H1 (cell line): Measurements from ENCODE around the gene GTPBP1. TPM values are rescaled to one million over a fixed set of nuclear protein-coding genes. Genes with fewer than 3 reads are reported as not detected.

Experiments used
- CTCF ChIA-PET: fragments of 300-600 bp; sonication (Branson Sonifier 250); formaldehyde crosslinking; loops from one replicate; lab custom pipeline; 2021; ENCODE audit not compliant: partially characterized antibody; lab: Charles Lee
- POLR2A ChIA-PET: fragments of 300-600 bp; sonication (Branson Sonifier 250); formaldehyde crosslinking; loops from one replicate; lab custom pipeline; 2021; ENCODE audit warnings: inconsistent platforms; ENCODE audit not compliant: partially characterized antibody; lab: Charles Lee
- DNase-seq, 2 experiments: peaks; one replicate each; pipeline versions ENCODE4 v3.0.0 to v3.0.0-alpha.2; 2010 to 2022; ENCODE audit warnings: low spot score in 2 of 2, low read depth in 1 of 2, mixed read lengths in 1 of 2
- FAIRE-seq: peaks from 2 replicates; lab custom pipeline; 2011; peaks lifted over from hg19 to GRCh38; lab: Jason Lieb, UNC
- H2AFZ ChIP-seq: 2 replicates; pipeline ENCODE4 v1.8.1; 2012; ENCODE audit warnings: low read length, inconsistent platforms
- H2AK5ac ChIP-seq: 2 replicates; pipeline ENCODE4 v1.6.1; 2013; ENCODE audit warnings: low read depth, low read length
- H2BK120ac ChIP-seq: replicated peaks from 2 replicates; pipeline ENCODE3; 2013; ENCODE audit warnings: low read depth, low read length, inconsistent platforms
- H2BK12ac ChIP-seq: 2 replicates; pipeline ENCODE4 v1.6.1; 2013; ENCODE audit warnings: low read depth, low read length
- H2BK15ac ChIP-seq: 2 replicates; pipeline ENCODE4 v1.6.1; 2013; ENCODE audit warnings: low read length
- H2BK20ac ChIP-seq: 2 replicates; pipeline ENCODE4 v1.6.1; 2013; ENCODE audit warnings: low read length
- H2BK5ac ChIP-seq: 2 replicates; pipeline ENCODE4 v1.6.1; 2013; ENCODE audit warnings: low read depth, low read length
- H3K14ac ChIP-seq: 2 replicates; pipeline ENCODE4 v1.6.1; 2013; ENCODE audit warnings: inconsistent platforms; ENCODE audit not compliant: insufficient read length
- H3K18ac ChIP-seq: 2 replicates; pipeline ENCODE4 v1.6.1; 2013; ENCODE audit warnings: low read length; ENCODE audit errors: extremely low read depth
- H3K23ac ChIP-seq: 2 replicates; pipeline ENCODE4 v1.6.1; 2013; ENCODE audit warnings: inconsistent platforms; ENCODE audit not compliant: insufficient read length
- H3K23me2 ChIP-seq: 2 replicates; pipeline ENCODE4 v1.6.1; 2013; ENCODE audit warnings: low read depth, low read length
- H3K27ac ChIP-seq: 2 replicates; pipeline ENCODE4 v1.6.1; 2011; ENCODE audit warnings: low read depth, low read length, inconsistent platforms
- H3K27me3 ChIP-seq, 4 experiments: replicated peaks in 1 of 4; 1 replicate in 1 of 4; 2 replicates in 3 of 4; pipeline versions ENCODE4 v1.6.1 to v1.8.1; 2011 to 2013; ENCODE audit warnings: low read length in 3 of 4, mild to moderate bottlenecking in 3 of 4, inconsistent platforms in 2 of 4, mixed read lengths in 2 of 4, moderate library complexity in 1 of 4; ENCODE audit not compliant: control insufficient read depth in 3 of 4, insufficient read depth in 3 of 4; ENCODE audit errors: extremely low read depth in 1 of 4
- H3K36me3 ChIP-seq, 4 experiments: 2 replicates each; pipeline versions ENCODE4 v1.6.1 to v1.8.1; 2011 to 2013; ENCODE audit warnings: mild to moderate bottlenecking in 4 of 4, low read length in 3 of 4, moderate library complexity in 2 of 4, control low read depth in 1 of 4, inconsistent platforms in 1 of 4; ENCODE audit not compliant: insufficient read depth in 4 of 4, control insufficient read depth in 2 of 4
- H3K4ac ChIP-seq: replicated peaks from 2 replicates; pipeline ENCODE3; 2013; ENCODE audit warnings: low read length, low read depth, mixed read lengths, inconsistent platforms; ENCODE audit not compliant: insufficient read length
- H3K4me1 ChIP-seq, 4 experiments: replicated peaks in 1 of 4; 1 replicate in 1 of 4; 2 replicates in 3 of 4; pipeline versions ENCODE4 v1.6.1 to v1.8.1; 2011 to 2013; ENCODE audit warnings: low read length in 3 of 4, inconsistent platforms in 2 of 4, mixed read lengths in 1 of 4; ENCODE audit not compliant: insufficient read depth in 4 of 4, control insufficient read depth in 3 of 4
- H3K4me2 ChIP-seq, 2 experiments: 2 replicates each; pipeline versions ENCODE4 v1.6.1 to v1.8.1; 2011 to 2013; ENCODE audit warnings: low read depth in 2 of 2, low read length in 2 of 2, control low read depth in 1 of 2, inconsistent platforms in 1 of 2, mild to moderate bottlenecking in 1 of 2; ENCODE audit not compliant: insufficient read depth in 1 of 2
- H3K4me3 ChIP-seq, 4 experiments: fragments of 200-600, 300-600 bp in 1 of 4; sonication (generic), shearing (Covaris generic), sonication (Bioruptor Twin) in 1 of 4; 2 replicates each; pipeline versions ENCODE4 v1.5.1 to v1.8.1; 2011 to 2016; ENCODE audit warnings: low read length in 4 of 4, low read depth in 3 of 4, control low read depth in 2 of 4, inconsistent platforms in 2 of 4, mild to moderate bottlenecking in 2 of 4, mixed read lengths in 1 of 4, moderate library complexity in 1 of 4; ENCODE audit not compliant: insufficient read depth in 2 of 4; ENCODE audit errors: extremely low read depth in 1 of 4
- H3K56ac ChIP-seq: replicated peaks from 2 replicates; pipeline ENCODE3; 2013; ENCODE audit warnings: low read depth, mild to moderate bottlenecking, mixed read lengths, low read length, inconsistent platforms; ENCODE audit not compliant: insufficient read length
- H3K79me1 ChIP-seq: 2 replicates; pipeline ENCODE4 v1.6.1; 2013; ENCODE audit warnings: low read depth, low read length, control low read depth
- H3K79me2 ChIP-seq, 2 experiments: 2 replicates each; pipeline versions ENCODE4 v1.6.1 to v1.8.1; 2012 to 2013; ENCODE audit warnings: low read length in 2 of 2, mild to moderate bottlenecking in 2 of 2, inconsistent platforms in 1 of 2; ENCODE audit not compliant: insufficient read depth in 2 of 2, control insufficient read depth in 1 of 2
- H3K9ac ChIP-seq, 4 experiments: replicated peaks in 1 of 4; 1 replicate in 1 of 4; 2 replicates in 3 of 4; pipeline versions ENCODE4 v1.6.1 to v1.8.1; 2011 to 2013; ENCODE audit warnings: low read depth in 3 of 4, low read length in 3 of 4, control low read depth in 2 of 4, mild to moderate bottlenecking in 2 of 4, moderate library complexity in 2 of 4, inconsistent platforms in 1 of 4; ENCODE audit errors: extremely low read depth in 1 of 4
- H3K9me3 ChIP-seq, 2 experiments: 2 replicates each; pipeline versions ENCODE4 v1.6.1 to v1.8.1; 2012 to 2013; ENCODE audit warnings: mild to moderate bottlenecking in 2 of 2, moderate library complexity in 2 of 2, control low read depth in 1 of 2, inconsistent platforms in 1 of 2, low read depth in 1 of 2, low read length in 1 of 2, mixed read lengths in 1 of 2; ENCODE audit not compliant: insufficient read depth in 2 of 2
- H4K20me1 ChIP-seq, 2 experiments: replicated peaks in 1 of 2; 2 replicates each; pipeline versions ENCODE3 to v1.8.1; 2011 to 2013; ENCODE audit warnings: inconsistent platforms in 2 of 2, low read length in 2 of 2, mild to moderate bottlenecking in 1 of 2; ENCODE audit not compliant: insufficient read depth in 2 of 2, control insufficient read depth in 1 of 2
- H4K5ac ChIP-seq: 2 replicates; pipeline ENCODE4 v1.6.1; 2013; ENCODE audit warnings: low read length, low read depth, mixed read lengths, inconsistent platforms; ENCODE audit not compliant: insufficient read length
- H4K8ac ChIP-seq: 2 replicates; pipeline ENCODE4 v1.8.0; 2013; ENCODE audit warnings: mild to moderate bottlenecking, moderate library complexity, low read length, inconsistent platforms; ENCODE audit not compliant: insufficient read depth; ENCODE audit errors: extremely low read depth
- H4K91ac ChIP-seq: replicated peaks from 2 replicates; pipeline ENCODE3; 2013; ENCODE audit warnings: low read length, mixed read lengths, inconsistent platforms; ENCODE audit not compliant: insufficient read length
- CEBPB ChIP-seq: IDR thresholded peaks from 2 replicates; pipeline ENCODE4 v1.6.1; 2012; ENCODE audit warnings: low read depth, low read length
- CREB1 ChIP-seq: IDR thresholded peaks from 2 replicates; pipeline ENCODE4 v1.6.1; 2012; ENCODE audit warnings: inconsistent platforms
- EZH2 ChIP-seq: fragments of 200-600 bp; sonication (generic); IDR thresholded peaks from 2 replicates; pipeline ENCODE4 v1.7.1; 2012; ENCODE audit warnings: low read depth, mild to moderate bottlenecking, moderate library complexity, low read length, inconsistent platforms; ENCODE audit not compliant: severe bottlenecking
- GABPA ChIP-seq: IDR thresholded peaks from 2 replicates; pipeline ENCODE4 v1.6.1; 2011; ENCODE audit warnings: mild to moderate bottlenecking, low read length, moderate library complexity, borderline replicate concordance; ENCODE audit not compliant: insufficient read depth
- NRF1 ChIP-seq: IDR thresholded peaks from 2 replicates; pipeline ENCODE4 v1.6.1; 2011; ENCODE audit warnings: mild to moderate bottlenecking, low read depth, low read length, improper control_type of control experiment
- POLR2AphosphoS5 ChIP-seq: IDR thresholded peaks from 2 replicates; pipeline ENCODE4 v1.6.1; 2011; ENCODE audit warnings: low read depth, low read length
- RAD21 ChIP-seq, 2 experiments: IDR thresholded peaks in 1 of 2; conservative IDR thresholded peaks in 1 of 2; 2 replicates each; pipeline ENCODE4 v1.6.1; 2011; ENCODE audit warnings: low read depth in 2 of 2, low read length in 2 of 2, improper control_type of control experiment in 1 of 2, inconsistent platforms in 1 of 2, mild to moderate bottlenecking in 1 of 2, moderate library complexity in 1 of 2
- RXRA ChIP-seq: IDR thresholded peaks from 2 replicates; pipeline ENCODE4 v1.6.1; 2011; ENCODE audit warnings: low read depth, mild to moderate bottlenecking, low read length, moderate library complexity; ENCODE audit not compliant: insufficient read depth
- SAP30 ChIP-seq: fragments of 300-600 bp; sonication (generic); IDR thresholded peaks from 2 replicates; pipeline ENCODE4 v1.7.1; 2012; ENCODE audit warnings: low read length, moderate library complexity, mild to moderate bottlenecking, inconsistent platforms; ENCODE audit not compliant: insufficient read depth, insufficient replicate concordance
- SP2 ChIP-seq: IDR thresholded peaks from 2 replicates; pipeline ENCODE4 v1.6.1; 2012; ENCODE audit warnings: mild to moderate bottlenecking, low read length, inconsistent platforms
- SP4 ChIP-seq: IDR thresholded peaks from 2 replicates; pipeline ENCODE4 v1.6.1; 2012; ENCODE audit warnings: low read length, inconsistent platforms
- WGBS, 2 experiments: shearing (Covaris generic) in 1 of 2; methylation state at CpG; one replicate each; pipeline versions ENCODE4 v1.1.6 to v1.1.7; 2013 to 2015; ENCODE audit warnings: low lambda C conversion rate in 2 of 2, mixed read lengths in 2 of 2, inconsistent platforms in 1 of 2, low coverage in 1 of 2, missing lambda C conversion rate in 1 of 2; ENCODE audit not compliant: insufficient replicate concordance in 2 of 2, insufficient coverage in 1 of 2, insufficient read length in 1 of 2; ENCODE audit errors: extremely low coverage in 1 of 2, missing lambda C conversion rate in 1 of 2; 5-methylcytosine and 5-hydroxymethylcytosine counted together
- polyA plus RNA-seq, 7 experiments: library from polyadenylated mRNA; depleted of rRNA in 3 of 7; stranded (reverse) in 5 of 7; unstranded in 2 of 7; fragments of >200 nt in 5 of 7; fragments of 200-250 nt in 2 of 7; gene quantifications; 1 replicate in 5 of 7; 2 replicates in 1 of 7; 4 replicates in 1 of 7; pipeline versions ENCODE4 v1.2.1 to v1.2.3, GENCODE V29; 2011 to 2013; ENCODE audit warnings: missing spikeins in 2 of 7, mixed read lengths in 2 of 7
- total RNA-seq: library from RNA; stranded (reverse); fragmentation: NEBNext Ultra II Directional; extraction: Animal tissue kit (Norgen Biotek cat#: 25700); gene quantifications from 2 replicates; pipeline ENCODE4 v1.2.1, GENCODE V29; 2021
- TF ChIP-seq, protein P1 (sequence below): IDR thresholded peaks from 2 replicates; pipeline ENCODE4 v1.6.1; 2012; ENCODE audit warnings: inconsistent platforms
- TF ChIP-seq, protein P2 (sequence below): IDR thresholded peaks from 2 replicates; pipeline ENCODE4 v1.6.1; 2012; ENCODE audit warnings: inconsistent platforms

Gene GTPBP1
- total and polyA plus RNA-seq, 2 of the 8 experiments (the other 6 are each of a cell fraction or from before 2014, with no cell fraction given) = 53.1 to 91.8 TPM

DNA sequence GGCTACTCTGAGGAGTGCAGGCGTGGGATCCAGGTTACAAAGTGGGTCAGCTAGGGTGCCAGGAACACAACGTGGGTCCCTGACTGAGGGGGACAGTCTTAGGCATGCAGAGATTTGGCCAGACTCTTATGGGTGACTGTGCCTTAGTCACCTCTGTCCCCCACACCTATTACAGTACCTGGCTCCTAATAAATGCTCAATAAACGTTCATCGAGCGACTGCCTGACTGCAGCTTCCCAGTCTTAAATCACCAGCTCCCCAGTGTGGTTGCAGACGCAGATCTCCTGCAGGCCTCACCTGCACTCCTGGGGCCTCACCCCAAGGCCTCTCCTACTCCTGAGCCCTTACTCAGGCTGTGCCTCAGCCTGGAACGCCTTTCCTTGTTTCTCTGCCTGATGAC lies 53.3 kb downstream of the GTPBP1 start:
- Histone ChIP-seq H3K4me1 (peaks cover 4 to 12% (median 5%) of the 10 kb centered on the region in 4 experiments), H2BK15ac (no peak overlapping the region), H3K79me1 (no peaks in the 10 kb centered on the region), H3K9me3 (no peaks in the 10 kb centered on the region), H3K27me3 (peaks cover 0 to 6% (median 4%) of the 10 kb centered on the region in 4 experiments; a peak in 5 of 7 replicates), H3K4me2 (no peak overlapping the region), H3K23ac (no peak overlapping the region), H2AFZ (no peak overlapping the region), H3K4me3 (no peak overlapping the region), H4K8ac (no peak overlapping the region), H2BK20ac (no peak overlapping the region), H2BK12ac (no peak overlapping the region), H2AK5ac (no peak overlapping the region), H2BK5ac (no peak overlapping the region), H4K20me1 (peaks cover 0 to 6% of the 10 kb centered on the region in 2 experiments), H3K18ac (no peak overlapping the region), H3K79me2 (no peaks in the 10 kb centered on the region), H4K91ac (no peak overlapping the region), H3K23me2 (peaks cover 22% of the 10 kb centered on the region; the same call in 1 of the 2 replicates), H3K9ac (no peak overlapping the region), H4K5ac (no peak overlapping the region), H3K36me3 (no peaks in the 10 kb centered on the region), H3K56ac (no peak overlapping the region), H2BK120ac (no peak overlapping the region), H3K14ac (no peak overlapping the region), H3K4ac (no peak overlapping the region), H3K27ac (no peak overlapping the region)
- no peak for DNase-seq
- ChIA-PET CTCF (interaction anchor here (0.8 to 13.8 kb wide), 4 partner anchors 9 to 26 kb away, joined by 3 to 124 read pairs (median 24); no protein-coding TSS in a partner anchor), POLR2A (interaction anchor here (3.5 kb wide), 1 partner anchor 12 kb away, joined by 23 read pairs; no protein-coding TSS in a partner anchor)
- 84% methylated on average over 7 of the region's 7 CpGs; no CpG with 5 or more reads in 1 of the 2 experiments for WGBS, 2 experiments
- FAIRE-seq = no peak
- TF ChIP-seq EZH2 (no peak), POLR2AphosphoS5 (no peak), CREB1 (no peak), SP2 (no peak), GABPA (no peak), RXRA (no peak), CEBPB (no peak), RAD21 (IDR thresholded peaks at IDR 0.05 in 1 of 2, conservative IDR thresholded peaks at IDR 0.05 in 1 of 2; ENCODE audit: low read depth in 2 of 2, low read length in 2 of 2) (no peak), NRF1 (no peak), SAP30 (no peak), SP4 (no peak)
- TF ChIP-seq, protein P1, sequence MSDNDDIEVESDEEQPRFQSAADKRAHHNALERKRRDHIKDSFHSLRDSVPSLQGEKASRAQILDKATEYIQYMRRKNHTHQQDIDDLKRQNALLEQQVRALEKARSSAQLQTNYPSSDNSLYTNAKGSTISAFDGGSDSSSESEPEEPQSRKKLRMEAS = no peak
- TF ChIP-seq, protein P2, sequence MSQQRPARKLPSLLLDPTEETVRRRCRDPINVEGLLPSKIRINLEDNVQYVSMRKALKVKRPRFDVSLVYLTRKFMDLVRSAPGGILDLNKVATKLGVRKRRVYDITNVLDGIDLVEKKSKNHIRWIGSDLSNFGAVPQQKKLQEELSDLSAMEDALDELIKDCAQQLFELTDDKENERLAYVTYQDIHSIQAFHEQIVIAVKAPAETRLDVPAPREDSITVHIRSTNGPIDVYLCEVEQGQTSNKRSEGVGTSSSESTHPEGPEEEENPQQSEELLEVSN = no peak
